Jurkat, Clone E6-1 (cell line): ENCODE data around the gene RBM45.
A peak's percentile ranks its signal among the peaks of the same experiment; 100 is the strongest.

ENCODE experiments used
- DNase-seq: peaks from one replicate; pipeline ENCODE4 v3.0.0-alpha.2; 2011; ENCODE audit warnings: low read depth, low spot score
- H3K4me3 ChIP-seq: 2 replicates; pipeline ENCODE4 v1.5.1; 2011; ENCODE audit warnings: mild to moderate bottlenecking, low read length, control low read depth, moderate library complexity

RBM45 gene

DNA sequence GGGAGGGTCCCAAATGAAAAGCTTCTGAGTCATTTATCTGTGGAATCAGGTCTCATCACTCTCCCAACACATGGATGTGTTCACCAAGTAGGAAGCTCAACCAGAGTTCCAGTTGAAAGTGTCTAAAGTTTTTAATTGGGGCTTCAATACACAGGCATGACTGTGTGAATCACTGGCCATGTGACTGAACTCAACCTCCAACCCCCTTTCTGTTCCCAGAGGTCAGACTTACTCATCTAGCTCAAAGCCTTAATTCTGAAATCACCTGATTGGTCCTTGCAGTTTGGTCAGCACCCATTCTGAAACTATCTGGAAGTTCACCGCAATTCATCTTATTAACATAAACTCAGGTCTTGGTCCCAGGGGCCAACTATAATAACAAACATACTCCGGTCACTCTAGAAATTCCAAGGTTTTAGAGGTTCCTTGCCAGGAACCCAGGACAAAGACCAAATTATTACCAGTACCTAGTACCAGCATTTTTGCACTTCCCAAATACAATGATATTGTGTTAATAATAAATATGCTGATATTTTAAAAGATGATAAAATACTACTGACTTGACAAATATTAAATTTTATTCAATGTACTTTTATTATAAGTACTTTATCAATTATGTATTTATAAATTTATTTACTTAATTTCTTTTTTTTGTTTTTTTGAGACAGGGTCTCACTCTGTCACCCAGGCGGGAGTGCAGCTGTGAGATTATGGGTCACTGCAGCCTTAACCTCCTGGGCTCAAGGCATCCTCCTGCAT lies 10.7 kb upstream of the RBM45 start:
- no peak for DNase-seq
- no peak overlapping the region for H3K4me3 ChIP-seq

DNA sequence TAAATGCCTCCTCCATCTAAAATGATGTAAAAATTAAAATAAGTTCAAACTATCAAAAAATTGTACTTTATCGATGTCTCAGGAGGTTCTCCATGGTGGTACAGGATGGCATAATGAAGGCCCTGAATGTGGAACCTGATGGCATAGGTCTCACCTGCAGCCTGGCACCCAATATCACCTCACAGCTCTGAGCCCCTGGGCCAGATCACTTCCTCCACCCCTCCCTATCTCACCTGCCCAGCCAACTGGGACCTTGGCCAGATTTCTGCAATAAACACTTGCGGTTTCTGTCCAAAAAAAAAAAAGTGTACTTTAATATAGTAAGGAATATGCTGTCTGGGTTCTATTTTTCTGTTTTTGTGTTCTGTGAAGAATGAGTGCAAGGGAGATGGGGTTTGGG lies 6.7 kb upstream of the RBM45 start:
- no peak for DNase-seq
- H3K4me3 ChIP-seq, result no peak overlapping the region

DNA sequence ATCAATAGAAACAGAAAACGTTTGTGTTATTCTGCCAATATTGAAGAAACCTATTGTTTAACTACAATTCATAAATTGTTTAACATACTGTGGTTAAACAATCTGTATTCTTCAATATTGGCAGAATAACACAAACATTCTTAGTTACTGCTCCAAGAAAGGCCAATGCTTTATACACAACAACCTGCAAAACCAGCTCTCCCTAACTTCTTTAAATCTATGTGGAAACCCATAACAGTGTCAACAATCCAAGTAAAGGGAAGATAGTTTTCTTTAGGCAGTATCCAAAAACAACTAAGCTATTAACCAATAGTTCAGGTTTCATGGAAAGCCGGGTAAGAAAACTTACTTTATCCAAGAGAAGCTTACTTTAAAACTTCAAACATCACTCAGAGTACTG lies 6.2 kb upstream of the RBM45 start:
- DNase-seq, result no peak
- H3K4me3 ChIP-seq, result no peak overlapping the region

DNA sequence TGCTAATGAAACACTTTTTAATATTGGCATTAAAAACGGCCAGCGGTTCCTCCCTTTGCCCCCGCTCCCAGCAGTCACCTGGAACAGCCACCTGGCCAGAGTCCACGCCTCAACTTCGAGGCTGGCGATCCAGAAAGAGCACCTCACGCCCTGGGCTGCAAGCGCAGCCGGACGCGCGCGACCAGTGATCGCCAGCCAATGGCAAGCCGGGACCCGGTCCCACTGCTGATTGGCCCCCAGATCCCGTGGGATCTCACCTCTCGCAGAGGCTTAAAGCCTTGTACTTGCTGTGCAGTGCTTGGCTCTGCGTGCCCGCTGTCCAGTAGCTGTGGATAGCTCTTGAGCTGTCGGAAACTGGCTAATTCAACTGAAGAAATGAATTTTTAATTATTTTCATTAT lies 4.1 kb upstream of the RBM45 start:
- H3K4me3 ChIP-seq, result no peak overlapping the region
- DNase-seq, result no peak

DNA sequence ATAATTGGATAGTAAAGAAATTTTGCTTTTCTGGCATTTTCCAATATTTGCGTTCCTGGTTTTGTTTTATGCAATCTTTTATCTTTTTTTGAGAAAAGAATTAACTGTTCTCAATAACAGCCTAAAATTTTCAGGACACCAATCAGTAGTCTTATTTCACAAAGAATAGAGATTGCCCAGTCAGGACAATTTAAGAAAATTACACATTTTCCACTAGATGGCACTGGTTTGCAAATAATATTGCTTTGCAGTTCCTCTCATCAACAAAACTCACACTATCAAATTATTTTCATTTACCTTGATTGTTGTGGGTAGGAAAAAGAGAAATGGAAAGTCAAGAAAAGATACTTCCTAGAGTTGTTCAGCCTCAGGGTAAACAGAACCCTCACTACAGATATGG lies 2.4 kb upstream of the RBM45 start:
- no peak overlapping the region for H3K4me3 ChIP-seq
- peak; percentile 55 for DNase-seq

DNA sequence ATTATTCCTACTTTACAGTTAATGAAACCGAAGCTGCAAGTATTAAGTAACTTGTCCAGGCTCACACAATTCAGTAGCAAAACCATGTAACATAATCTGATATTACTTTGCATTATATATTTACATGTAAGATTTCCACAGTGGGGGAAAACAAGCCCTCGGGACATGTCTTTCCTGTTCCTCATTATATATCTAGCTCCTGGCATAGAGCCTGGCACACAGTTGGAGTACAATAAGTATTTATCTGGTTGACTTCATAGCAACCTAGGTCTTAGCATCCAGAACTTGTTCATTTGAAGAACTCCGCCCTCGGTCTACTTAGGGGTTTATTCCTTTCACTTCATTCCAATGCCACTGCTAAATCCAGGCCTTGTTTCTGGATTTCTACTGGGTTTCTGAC lies 1.6 kb upstream of the RBM45 start:
- no peak for DNase-seq

DNA sequence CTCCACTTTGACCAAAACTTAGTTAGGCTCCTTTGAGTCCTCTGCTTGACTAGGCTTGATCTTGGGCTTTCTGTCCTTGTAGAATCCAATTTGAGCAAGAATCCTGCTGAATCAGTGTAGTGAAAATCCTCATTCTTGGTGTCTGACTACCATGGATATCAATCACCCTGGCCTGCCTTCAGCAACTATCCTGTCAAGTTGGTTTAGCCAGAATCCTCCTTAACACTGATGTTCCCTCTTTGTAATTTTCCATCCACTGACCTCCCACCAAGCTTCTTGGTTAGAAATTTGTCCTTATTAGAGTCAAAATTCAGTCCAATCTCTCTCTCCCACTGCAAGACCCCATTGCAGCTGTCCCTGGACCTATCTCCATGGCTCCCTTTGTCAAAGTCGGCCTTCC lies 494 bp upstream of the RBM45 start:
- peak overlapping the region; percentile 92 for H3K4me3 ChIP-seq

More for the DNA sequence above, 1.6 kb upstream of the RBM45 start:
- H3K4me3 ChIP-seq, result no peak overlapping the region

DNA sequence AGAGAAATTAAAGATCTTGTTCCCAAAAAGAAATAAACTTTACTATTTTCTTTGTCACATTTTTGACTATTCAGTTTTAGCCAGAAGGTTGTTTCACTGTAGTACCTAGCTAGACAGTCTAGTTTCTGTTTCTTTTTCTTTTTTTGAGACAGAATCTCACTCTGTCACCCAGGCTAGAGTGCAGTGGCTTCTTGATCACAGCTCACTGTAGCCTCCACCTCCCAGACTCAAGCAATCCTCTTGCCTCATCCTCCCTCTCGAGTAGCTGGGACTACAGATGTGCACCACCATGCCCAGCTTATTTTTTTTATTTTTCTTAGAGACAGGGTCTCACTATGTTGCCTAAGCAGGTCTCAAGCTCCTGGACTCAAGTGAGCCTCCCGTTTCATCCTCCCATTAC lies 2.2 kb downstream of the RBM45 start:
- H3K4me3 ChIP-seq, result no peak overlapping the region
- no peak for DNase-seq

More for the DNA sequence above, 494 bp upstream of the RBM45 start:
- no peak for DNase-seq

DNA sequence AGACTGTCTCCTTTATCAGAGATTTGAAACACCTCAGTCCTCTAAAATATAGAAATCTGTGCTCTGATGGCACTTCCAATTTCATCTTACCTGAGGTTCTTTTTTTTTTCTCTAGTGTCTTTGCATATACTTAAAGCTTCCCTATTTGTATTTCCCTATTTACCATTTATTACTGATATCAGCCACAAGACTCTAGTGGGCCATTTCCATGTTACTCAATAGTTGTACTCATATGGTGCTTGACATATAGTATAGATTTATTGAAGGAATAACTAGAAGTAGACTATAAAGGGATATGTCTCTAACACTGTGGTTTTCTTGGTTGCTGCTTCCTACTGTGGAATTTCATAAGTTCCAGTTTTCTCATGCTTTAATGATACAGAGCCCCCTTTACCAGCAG lies 3.0 kb downstream of the RBM45 start:
- DNase-seq, result no peak
- H3K4me3 ChIP-seq, result no peak overlapping the region

DNA sequence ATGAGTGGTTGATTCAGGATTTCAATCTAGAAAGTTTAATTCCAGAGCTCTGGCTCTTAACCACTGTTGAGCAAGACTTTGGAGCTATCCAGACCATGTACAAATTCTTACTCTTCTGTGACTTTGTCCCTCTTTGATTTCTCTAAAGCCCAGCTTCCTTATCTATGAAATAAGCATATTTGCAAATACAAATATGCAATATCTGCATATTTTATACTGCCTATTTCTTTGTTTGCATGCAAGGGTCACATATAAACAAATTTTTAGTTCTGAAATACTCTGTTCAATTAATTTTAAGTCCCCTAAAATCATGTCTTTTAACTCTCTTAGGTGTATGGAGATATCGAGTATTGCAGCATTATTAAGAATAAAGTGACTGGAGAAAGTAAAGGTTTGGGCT lies 5.5 kb downstream of the RBM45 start:
- no peak for DNase-seq
- no peak overlapping the region for H3K4me3 ChIP-seq

DNA sequence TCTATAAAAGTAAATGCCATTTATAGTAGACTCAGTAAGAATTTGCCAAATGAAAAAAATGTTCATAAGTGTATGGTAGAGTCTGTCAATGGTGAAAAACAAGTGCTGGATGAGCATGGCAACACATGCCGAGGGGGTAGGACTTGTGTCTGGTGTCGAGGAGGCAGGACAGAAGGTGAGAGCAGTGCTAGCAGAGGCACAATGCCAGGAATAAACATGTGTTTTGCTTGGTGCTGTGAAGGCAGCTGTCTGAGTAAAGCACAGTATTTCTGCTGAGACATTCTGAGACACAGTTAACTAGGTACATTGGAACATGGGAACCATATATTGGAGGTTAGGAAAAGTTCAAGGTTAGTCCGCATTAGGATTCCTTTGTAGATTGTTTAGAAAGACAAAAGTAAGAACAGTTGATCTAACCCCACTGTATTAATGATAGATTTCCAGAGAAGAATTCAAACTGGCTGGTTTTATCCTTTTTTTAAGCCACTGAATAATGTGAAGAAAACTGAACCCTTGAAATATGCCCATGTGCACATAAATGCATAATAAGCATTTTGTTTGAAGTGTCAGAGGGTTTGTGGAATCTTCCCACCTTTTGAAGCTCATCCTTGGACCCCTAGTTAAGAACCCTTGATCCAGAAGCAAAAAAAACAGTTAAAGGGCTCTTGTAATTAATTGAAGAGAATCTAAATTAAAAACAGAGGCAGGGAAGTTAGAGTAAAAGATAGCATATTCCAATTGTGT lies 7.1 kb downstream of the RBM45 start:
- DNase-seq, result no peak
- H3K4me3 ChIP-seq, result no peak overlapping the region

DNA sequence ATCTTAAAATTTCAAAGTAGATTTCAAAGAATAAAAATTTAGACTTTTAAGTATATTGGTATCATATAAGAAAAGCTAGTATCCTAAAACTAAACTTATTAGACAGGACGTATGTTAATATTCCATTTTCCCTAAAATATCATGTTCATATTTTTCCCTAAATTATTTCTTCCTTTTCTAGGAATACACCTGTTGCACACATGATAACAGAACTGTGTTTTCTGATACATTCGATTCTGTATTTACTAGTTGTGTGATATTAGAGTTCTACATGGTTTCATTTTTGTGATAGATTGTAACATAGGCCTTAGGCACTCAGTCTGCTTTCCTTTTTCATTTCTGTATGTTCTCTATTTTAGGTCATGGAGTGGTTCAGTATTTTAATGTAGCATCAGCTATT lies 10.9 kb downstream of the RBM45 start:
- DNase-seq, result no peak
- no peak overlapping the region for H3K4me3 ChIP-seq

DNA sequence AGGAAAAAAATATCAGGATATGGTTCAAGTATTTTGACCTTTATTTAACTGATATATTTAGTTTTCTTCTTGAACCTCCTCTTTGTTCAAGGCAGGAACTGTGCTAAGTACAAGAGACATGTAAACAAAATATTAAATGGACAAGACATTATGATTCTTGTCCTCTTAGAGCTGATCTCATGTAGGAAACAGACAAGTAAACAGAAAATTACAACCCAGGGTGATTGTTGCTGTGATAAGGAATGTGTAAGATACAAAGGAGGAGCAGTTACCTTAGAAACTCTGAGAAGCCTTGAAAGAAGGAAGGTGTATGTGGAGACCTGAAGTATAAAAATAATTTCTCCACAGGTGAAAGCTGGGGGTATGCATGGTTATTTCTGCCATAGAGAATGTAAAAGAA lies 12.9 kb downstream of the RBM45 start:
- no peak overlapping the region for H3K4me3 ChIP-seq
- no peak for DNase-seq

DNA sequence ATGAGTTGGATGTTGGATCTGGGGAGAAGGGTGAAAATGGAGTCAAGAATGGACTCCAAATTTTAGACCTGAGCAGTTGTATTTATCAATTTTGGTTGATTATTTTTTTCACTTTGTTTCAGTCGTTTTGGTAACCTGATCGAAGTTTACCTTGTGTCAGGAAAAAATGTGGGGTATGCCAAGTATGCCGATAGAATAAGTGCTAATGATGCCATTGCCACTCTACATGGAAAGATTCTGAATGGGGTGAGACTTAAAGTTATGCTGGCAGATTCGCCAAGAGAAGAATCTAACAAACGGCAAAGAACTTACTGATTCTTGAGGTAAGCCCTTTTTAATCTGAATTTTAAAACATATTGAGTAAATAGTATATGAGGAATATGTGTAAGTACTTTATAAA lies 13.6 kb downstream of the RBM45 start:
- DNase-seq, result no peak
- H3K4me3 ChIP-seq, result no peak overlapping the region

DNA sequence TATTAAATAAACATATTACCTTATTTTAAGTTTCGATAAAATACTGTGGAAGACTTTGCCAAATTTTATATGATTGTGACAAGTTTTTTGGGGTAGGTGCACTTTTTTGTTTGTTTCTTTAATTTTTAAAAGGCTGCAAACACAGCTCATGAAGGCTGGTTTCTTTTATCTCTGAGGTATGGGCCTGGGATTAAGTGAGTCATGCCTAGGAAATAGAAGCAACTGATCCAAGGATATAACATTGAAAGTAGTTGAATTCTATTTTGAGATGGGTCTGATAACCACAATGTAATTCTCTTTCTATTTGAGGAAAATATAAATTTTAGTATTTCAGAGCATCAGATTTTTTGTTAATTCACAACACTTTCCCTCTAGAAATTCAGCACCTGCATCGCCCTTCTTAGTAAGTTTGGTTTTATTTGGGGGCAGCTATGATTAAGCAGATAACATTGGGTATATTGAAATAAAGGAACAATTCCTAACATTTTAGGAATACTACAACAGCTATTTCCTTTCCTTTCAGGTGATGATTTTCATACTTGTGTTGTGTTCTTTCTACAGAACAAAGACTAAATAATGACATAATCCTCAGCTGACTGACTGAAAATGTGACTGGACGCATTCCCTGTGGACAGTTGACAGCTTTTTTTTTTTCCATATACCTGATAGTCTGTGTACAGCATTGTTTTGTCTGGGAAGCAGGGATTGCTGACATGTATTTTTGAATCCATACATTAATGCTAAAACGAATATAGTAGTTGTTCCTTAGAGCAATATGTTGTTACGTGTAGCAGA lies 16.8 kb downstream of the RBM45 start:
- no peak overlapping the region for H3K4me3 ChIP-seq
- no peak for DNase-seq

DNA sequence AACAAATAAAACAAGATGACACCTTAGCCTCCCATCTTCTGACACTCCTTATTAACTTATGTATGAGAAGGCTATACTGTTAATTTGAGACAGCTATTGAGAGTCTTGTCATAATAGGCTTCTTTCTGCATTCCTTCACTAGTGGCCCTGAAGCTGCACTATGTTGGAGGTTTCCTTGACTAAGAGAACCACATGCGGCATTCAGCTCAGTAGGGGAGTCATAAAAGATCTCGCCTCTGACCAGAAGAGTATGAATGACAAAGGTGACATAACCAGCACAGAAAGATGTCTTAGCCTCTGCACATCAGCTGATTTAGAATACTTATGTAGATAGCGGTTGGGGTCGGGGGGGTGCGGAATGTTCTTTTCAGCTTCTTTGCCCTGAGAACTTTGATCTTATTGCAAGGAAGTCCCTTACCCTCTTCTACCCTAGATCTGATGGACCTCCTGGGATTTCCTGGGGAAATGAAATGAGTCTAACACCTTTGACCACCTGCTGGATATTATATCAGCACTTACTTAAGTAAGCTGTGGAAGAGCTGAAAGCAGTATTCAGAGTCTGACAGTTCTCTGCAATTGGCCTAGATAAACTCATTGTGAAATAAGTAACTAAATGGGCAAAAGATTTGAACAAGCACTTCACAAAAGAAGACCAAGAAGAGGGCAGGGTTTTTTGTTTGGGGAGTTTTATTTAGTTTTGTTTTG lies 24.2 kb downstream of the RBM45 start:
- DNase-seq, result no peak

DNA sequence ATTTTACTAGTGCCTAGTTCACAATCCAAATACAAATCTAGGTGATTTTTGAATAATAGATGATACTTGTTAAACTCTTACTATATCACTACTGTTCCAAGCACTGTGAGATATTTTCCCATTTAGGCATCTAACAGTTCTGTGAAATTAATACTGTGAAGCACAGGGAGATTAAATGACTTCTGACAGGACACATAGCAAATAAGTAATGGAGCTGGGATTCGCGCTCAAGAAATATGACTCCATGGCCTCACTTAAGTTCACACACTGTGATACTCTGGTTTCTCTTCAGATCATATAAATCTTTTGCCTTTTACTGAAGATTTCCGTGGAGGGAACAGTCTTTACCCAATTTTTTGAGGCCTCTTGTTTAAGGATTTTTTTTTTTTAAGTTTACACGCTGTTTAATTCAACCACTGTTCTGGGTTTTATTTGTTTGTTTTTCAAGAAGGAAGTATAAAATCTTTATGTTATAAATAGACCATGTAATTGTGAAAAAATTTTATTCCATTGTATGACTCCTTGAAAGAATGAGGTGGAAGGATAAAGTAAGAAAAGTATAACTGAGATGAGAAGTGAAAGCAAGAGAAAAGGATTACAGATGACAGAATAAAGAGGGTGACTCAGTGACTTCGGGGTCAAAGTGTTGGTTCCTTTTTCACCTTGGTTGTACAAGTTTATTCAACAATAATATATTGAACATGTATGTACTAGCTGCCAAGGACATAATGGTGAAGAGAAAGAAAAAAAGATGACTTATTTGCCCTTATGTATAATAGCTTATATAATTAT lies 30.2 kb downstream of the RBM45 start:
- no peak overlapping the region for H3K4me3 ChIP-seq
- DNase-seq, result no peak

More for the DNA sequence above, 24.2 kb downstream of the RBM45 start:
- H3K4me3 ChIP-seq, result no peak overlapping the region

DNA sequence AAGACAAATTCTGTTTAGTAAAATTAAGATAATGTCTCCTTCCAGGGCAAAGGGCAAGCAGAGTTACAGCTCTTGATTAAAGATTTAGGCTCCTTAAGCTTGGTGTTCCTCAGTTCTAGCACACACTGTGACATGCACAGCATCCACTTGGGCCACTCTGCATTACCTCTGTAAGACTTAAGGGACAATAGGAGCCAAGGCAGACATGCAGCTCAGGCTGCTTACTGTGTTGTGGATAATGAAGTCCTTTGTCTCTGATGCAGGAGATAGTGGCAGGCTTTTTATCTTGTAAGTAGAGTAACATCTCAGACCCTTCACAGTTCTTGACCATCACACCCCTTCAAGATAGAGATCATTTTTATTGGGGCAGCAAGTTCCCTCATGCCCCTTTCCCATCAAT lies 31.2 kb downstream of the RBM45 start:
- no peak for DNase-seq
- no peak overlapping the region for H3K4me3 ChIP-seq

DNA sequence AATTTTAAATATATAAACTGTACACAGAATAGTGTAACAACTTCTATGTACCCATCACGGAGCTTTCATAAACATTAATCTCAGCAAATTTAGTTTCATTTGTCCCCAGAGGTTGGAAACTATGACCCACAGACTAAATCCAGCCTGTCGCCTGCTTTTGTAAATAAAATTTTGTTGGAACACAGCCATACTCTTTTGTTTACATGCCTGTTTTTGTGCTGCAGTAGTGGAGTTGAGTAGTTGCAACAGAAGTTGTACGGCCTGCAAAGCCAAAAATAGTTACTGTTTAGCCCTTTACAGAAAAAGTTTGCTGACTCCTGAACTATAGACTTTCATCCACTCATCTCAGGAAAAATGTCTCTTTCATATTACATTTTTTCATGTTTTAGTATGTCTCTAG lies 39.8 kb downstream of the RBM45 start:
- no peak overlapping the region for H3K4me3 ChIP-seq
- DNase-seq, result no peak
